Measurements from ENCODE around the gene ZC3H4. TPM values are rescaled to one million over a fixed set of nuclear protein-coding genes. Genes with fewer than 3 reads are reported as not detected.
A peak's percentile ranks its signal among the peaks of the same experiment; 100 is the strongest.
"Not testable (repeated sequence)": the region's sequence is repeated elsewhere in the genome, so short reads cannot be mapped to it uniquely, and the experiment has no call there.

Gene ZC3H4
- polyA plus RNA-seq, 1 donor: 27.4 TPM

DNA sequence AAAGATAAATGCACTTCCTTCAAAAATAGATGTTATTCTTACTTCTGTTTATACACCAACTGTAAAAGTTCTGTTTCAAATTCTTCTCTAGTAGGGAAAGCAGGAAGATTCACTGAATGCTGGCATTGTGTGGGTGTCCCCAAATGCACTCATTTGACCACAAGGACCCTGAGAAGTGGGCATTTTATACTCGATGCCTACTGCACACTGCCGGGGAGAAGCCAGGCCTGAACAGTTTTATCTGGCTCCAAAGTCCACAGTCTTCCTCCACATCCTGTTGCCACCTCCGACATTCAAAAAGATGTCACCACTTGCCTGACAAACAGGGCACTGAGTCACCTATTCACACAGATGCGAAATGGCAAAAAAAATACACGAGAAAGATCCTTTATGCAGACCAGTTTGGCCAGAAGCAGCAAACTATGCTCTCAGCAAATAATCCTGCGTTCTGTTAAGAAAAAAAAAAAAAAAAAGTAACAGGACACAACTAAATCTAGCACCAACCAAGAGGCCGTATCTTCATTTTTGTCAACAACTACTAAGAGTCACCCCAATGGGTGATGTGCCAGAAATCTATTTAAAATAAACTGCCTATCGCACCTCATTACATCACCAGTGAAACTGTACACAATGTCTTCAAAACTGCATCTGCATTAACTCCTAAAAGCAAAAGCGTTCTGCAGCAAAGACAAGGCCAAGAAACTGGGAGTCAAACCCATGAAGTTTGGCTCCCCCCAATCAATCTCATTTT, 6.2 kb downstream of the ZC3H4 start:
- DNase-seq: peak; percentile 53 to 79

DNA sequence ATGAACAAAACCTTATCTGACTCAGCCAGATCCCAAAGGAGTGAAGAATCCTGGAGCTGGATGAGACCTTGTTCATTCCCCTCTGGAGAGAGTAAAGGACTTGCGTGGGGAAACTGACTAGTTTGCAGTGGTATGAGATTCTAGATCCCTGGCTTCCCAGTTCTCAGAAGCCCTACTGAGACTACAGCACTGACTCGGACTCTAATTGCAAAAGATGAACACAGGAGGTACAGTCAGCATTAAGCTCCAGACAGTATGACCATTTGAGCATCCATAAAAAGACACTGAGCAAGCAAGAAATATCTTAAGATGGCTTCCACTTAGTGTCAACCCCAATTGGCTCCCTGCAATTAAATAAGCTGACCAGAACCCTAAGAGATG, 6.8 kb downstream of the ZC3H4 start:
- no CpG with 5 or more reads among the region's 2 CpGs for WGBS (ENCODE audit: insufficient coverage, low lambda C conversion rate)
- Histone ChIP-seq H3K27ac (ENCODE audit: low read length) (peak overlapping the region; percentile 96), H3K4me1 (ENCODE audit: control insufficient read depth, insufficient read depth, low read length) (peaks cover 41% of the 10 kb centered on the region)

More for the DNA sequence above, 6.2 kb downstream of the ZC3H4 start:
- Histone ChIP-seq H3K36me3 (ENCODE audit: control insufficient read depth, insufficient read depth, low read length) (peaks cover 10% of the 10 kb centered on the region), H3K4me3 (ENCODE audit: low read length) (no peak overlapping the region), H3K27me3 (ENCODE audit: control insufficient read depth, insufficient read depth, low read length) (no peaks in the 10 kb centered on the region), H3K4me1 (ENCODE audit: control insufficient read depth, insufficient read depth, low read length) (peaks cover 41% of the 10 kb centered on the region), H3K9me3 (ENCODE audit: control insufficient read depth, low read depth, low read length) (peaks cover 3% of the 10 kb centered on the region), H3K27ac (ENCODE audit: low read length) (peak overlapping the region; percentile 96)
- 17% methylated on average over 1 of the region's 9 CpGs for WGBS (ENCODE audit: insufficient coverage, low lambda C conversion rate)

DNA sequence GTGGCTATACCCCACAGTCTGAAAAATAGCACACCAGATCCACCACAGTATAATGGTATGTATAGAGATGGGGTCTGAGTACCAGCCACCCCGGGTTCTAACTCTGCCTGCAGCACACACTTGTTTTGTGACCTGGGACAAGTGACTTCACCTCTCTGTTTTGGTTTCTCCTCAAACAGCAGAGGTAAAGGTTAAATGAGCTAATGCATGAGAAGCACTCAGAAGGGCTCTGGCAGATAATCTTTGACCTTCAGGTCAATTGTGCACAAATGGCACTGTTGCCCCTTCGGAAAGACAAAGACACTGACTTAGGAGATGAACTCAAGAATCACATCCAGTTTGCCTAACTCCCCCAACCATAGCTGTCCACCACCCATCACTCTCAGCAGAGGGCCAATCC, 7.7 kb downstream of the ZC3H4 start:
- DNase-seq: no peak
- Histone ChIP-seq H3K9me3 (ENCODE audit: control insufficient read depth, low read depth, low read length) (no peaks in the 10 kb centered on the region), H3K27me3 (ENCODE audit: control insufficient read depth, insufficient read depth, low read length) (no peaks in the 10 kb centered on the region), H3K4me3 (ENCODE audit: low read length) (no peak overlapping the region), H3K27ac (ENCODE audit: low read length) (peak overlapping the region; percentile 96), H3K4me1 (ENCODE audit: control insufficient read depth, insufficient read depth, low read length) (peaks cover 41% of the 10 kb centered on the region), H3K36me3 (ENCODE audit: control insufficient read depth, insufficient read depth, low read length) (peaks cover 10% of the 10 kb centered on the region)
- no CpG with 5 or more reads among the region's 2 CpGs for WGBS (ENCODE audit: insufficient coverage, low lambda C conversion rate)

More for the DNA sequence above, 6.8 kb downstream of the ZC3H4 start:
- H3K9me3 ChIP-seq (ENCODE audit: control insufficient read depth, low read depth, low read length): no peaks in the 10 kb centered on the region
- no peak overlapping the region for H3K4me3 ChIP-seq (ENCODE audit: low read length)
- DNase-seq: no peak
- peaks cover 10% of the 10 kb centered on the region for H3K36me3 ChIP-seq (ENCODE audit: control insufficient read depth, insufficient read depth, low read length)
- no peaks in the 10 kb centered on the region for H3K27me3 ChIP-seq (ENCODE audit: control insufficient read depth, insufficient read depth, low read length)

DNA sequence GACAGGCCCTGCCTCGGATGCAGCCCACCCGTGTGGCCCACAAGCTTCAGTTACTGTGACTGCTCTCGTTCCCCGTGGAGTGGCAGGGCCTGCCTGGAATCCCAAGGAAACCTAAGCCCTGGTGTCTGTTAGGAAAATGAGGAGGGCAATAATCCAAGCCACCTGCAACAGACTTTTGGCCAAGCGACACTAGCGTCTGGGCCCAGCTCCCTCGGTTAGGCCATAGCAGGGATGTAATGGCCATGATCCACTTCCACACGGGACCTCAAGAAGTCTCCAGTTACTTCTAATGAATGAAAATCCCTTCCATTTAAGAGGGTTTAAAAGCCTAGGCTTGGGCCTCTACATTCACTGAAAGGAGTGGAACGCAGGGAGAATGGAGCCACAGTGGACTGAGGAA, 8.9 kb downstream of the ZC3H4 start:
- Histone ChIP-seq H3K27ac (ENCODE audit: low read length) (no peak overlapping the region), H3K27me3 (ENCODE audit: control insufficient read depth, insufficient read depth, low read length) (no peaks in the 10 kb centered on the region), H3K36me3 (ENCODE audit: control insufficient read depth, insufficient read depth, low read length) (peaks cover 10% of the 10 kb centered on the region), H3K9me3 (ENCODE audit: control insufficient read depth, low read depth, low read length) (no peaks in the 10 kb centered on the region), H3K4me3 (ENCODE audit: low read length) (no peak overlapping the region), H3K4me1 (ENCODE audit: control insufficient read depth, insufficient read depth, low read length) (peaks cover 45% of the 10 kb centered on the region)
- 89% methylated on average over 3 of the region's 9 CpGs for WGBS (ENCODE audit: insufficient coverage, low lambda C conversion rate)
- DNase-seq: no peak

DNA sequence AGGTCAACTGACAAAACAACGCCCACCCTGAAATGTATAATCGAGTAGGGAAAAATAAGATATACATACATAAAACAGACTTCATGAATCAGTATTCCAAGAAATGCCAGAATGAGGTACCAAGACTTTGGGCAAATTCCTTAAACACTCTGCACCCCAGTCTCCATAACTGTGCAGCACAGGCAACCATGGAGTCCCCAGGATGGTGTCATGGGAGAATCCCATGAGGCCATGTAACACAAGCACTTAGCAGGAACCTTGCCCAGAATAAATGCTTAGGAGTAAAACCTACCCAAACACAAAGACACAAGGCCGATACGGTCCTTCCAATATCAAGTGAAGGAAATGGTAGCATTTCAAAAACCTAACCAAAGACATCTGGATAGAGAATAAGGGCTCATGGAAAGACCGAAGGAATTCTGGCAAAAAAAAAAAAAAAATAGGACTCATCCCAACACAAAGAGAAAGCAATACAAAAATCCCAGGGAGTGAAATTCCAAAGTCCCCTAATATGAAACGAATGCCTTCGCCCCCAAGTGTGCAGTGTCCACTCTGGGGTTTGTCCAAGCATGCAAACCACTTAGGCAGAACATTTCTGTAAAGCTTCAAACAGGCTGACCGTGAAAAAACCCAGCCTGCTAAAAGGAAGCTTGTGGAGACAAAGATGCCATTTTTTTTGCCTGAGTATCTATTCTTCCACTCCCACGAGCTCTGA, 11.1 kb downstream of the ZC3H4 start:
- H3K27me3 ChIP-seq (ENCODE audit: control insufficient read depth, insufficient read depth, low read length): no peaks in the 10 kb centered on the region
- peaks cover 48% of the 10 kb centered on the region for H3K4me1 ChIP-seq (ENCODE audit: control insufficient read depth, insufficient read depth, low read length)
- H3K9me3 ChIP-seq (ENCODE audit: control insufficient read depth, low read depth, low read length): no peaks in the 10 kb centered on the region
- peaks cover 10% of the 10 kb centered on the region for H3K36me3 ChIP-seq (ENCODE audit: control insufficient read depth, insufficient read depth, low read length)
- 100% methylated on average over 1 of the region's 9 CpGs for WGBS (ENCODE audit: insufficient coverage, low lambda C conversion rate)
- H3K27ac ChIP-seq (ENCODE audit: low read length): no peak overlapping the region
- H3K4me3 ChIP-seq (ENCODE audit: low read length): no peak overlapping the region
- no peak for DNase-seq

DNA sequence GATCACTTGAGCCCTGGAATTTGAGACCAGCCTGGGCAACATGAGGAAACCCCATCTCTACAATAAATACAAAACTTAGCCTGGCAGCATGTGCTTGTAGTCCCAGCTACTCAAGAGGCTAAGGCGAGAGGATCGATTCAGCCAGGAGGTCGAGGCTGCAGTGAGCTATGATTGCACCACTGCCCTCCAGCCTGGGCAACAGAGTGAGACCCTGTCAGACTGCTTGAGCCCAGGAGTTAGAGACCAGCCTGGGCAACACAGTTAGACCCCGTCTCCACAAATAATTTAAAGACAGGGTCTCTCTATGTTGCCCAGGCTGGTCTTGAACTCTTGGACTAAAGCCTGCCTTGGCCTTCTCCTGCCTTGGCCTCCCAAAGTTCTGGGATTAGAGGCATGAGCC, 12.5 kb downstream of the ZC3H4 start:
- WGBS (ENCODE audit: insufficient coverage, low lambda C conversion rate): no CpG with 5 or more reads among the region's 4 CpGs
- not testable (repeated sequence) for H3K27me3 ChIP-seq (ENCODE audit: control insufficient read depth, insufficient read depth, low read length); H3K27ac ChIP-seq (ENCODE audit: low read length); DNase-seq; H3K4me3 ChIP-seq (ENCODE audit: low read length); H3K9me3 ChIP-seq (ENCODE audit: control insufficient read depth, low read depth, low read length)
- Histone ChIP-seq H3K36me3 (ENCODE audit: control insufficient read depth, insufficient read depth, low read length) (peaks cover 10% of the 10 kb centered on the region), H3K4me1 (ENCODE audit: control insufficient read depth, insufficient read depth, low read length) (peaks cover 47% of the 10 kb centered on the region)

DNA sequence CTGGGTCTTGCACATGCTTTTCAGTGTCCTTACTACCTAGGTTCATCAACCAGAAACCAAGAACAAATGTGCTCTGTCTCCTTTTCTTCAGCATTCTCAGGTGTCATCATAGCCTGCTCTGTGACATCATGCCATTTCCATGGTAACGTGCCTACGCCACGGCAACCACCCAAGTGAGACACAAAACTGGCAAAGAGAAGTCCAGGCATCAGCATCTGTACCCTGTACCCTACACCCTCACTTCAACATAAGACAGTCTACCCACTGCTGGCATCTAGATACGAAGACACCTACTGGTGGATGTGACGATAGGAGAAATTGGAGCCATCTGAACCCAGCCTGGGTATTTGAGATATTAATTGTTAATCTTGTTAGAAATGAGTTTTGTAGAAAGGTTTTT, 13.3 kb downstream of the ZC3H4 start:
- Histone ChIP-seq H3K4me3 (ENCODE audit: low read length) (no peak overlapping the region), H3K36me3 (ENCODE audit: control insufficient read depth, insufficient read depth, low read length) (peaks cover 6% of the 10 kb centered on the region), H3K27me3 (ENCODE audit: control insufficient read depth, insufficient read depth, low read length) (no peaks in the 10 kb centered on the region), H3K9me3 (ENCODE audit: control insufficient read depth, low read depth, low read length) (no peaks in the 10 kb centered on the region), H3K27ac (ENCODE audit: low read length) (peak overlapping the region; percentile 97), H3K4me1 (ENCODE audit: control insufficient read depth, insufficient read depth, low read length) (peaks cover 49% of the 10 kb centered on the region)
- peak in 1 of 2 donors; percentile 56 for DNase-seq
- no CpG with 5 or more reads among the region's 5 CpGs for WGBS (ENCODE audit: insufficient coverage, low lambda C conversion rate)

DNA sequence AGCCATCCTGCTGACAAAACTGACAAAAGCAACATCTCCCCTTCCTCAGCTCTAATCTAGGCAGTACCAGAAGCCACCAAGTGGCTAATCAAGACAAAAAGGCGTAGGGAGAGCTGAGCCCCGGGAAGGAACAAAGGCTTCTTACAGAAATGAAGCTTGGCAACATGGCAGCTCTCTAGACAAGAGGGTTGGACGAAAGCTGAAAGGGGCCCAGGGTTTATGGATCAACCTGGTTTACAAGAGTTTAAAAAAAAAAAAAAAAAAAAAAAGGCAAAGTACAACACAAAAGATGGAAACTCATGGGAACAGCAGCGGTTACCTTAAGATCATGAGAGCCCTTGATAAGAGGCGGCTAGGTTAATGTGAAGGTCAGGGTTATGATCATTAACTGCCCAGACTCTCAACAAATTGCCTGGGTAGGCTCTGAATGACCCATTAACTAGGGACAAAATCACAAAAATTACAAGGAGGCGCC, 14.0 kb downstream of the ZC3H4 start:
- Histone ChIP-seq H3K27ac (ENCODE audit: low read length) (peak overlapping the region; percentile 97), H3K4me3 (ENCODE audit: low read length) (no peak overlapping the region), H3K27me3 (ENCODE audit: control insufficient read depth, insufficient read depth, low read length) (no peaks in the 10 kb centered on the region), H3K36me3 (ENCODE audit: control insufficient read depth, insufficient read depth, low read length) (peaks cover 2% of the 10 kb centered on the region), H3K4me1 (ENCODE audit: control insufficient read depth, insufficient read depth, low read length) (peaks cover 56% of the 10 kb centered on the region), H3K9me3 (ENCODE audit: control insufficient read depth, low read depth, low read length) (no peaks in the 10 kb centered on the region)
- 17% methylated on average over 1 of the region's 6 CpGs for WGBS (ENCODE audit: insufficient coverage, low lambda C conversion rate)
- DNase-seq: peak; percentile 40 to 76

DNA sequence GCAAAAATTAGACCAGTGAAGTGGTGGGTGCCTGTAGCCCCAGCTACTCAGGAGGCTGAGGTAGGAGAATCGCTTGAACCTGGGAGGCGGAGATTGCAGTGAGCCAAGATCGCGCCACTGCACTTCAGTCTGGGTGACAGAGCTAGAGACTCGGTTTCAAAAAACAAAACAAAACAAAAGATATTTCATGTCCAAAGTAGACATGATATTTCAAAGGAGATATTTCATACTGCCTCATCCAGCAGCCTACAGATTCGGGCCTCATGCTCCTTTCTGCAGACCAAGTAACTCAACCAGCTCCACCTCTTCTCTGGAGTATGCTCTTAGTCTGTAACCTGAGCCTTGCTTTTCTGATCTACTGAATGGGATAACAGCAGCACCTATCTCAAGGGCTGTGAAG, 15.0 kb downstream of the ZC3H4 start:
- no peak for DNase-seq
- H3K27ac ChIP-seq (ENCODE audit: low read length): peak overlapping the region; percentile 97
- WGBS (ENCODE audit: insufficient coverage, low lambda C conversion rate): no CpG with 5 or more reads among the region's 6 CpGs
- H3K36me3 ChIP-seq (ENCODE audit: control insufficient read depth, insufficient read depth, low read length): peaks cover 8% of the 10 kb centered on the region
- H3K27me3 ChIP-seq (ENCODE audit: control insufficient read depth, insufficient read depth, low read length): no peaks in the 10 kb centered on the region
- H3K9me3 ChIP-seq (ENCODE audit: control insufficient read depth, low read depth, low read length): no peaks in the 10 kb centered on the region
- H3K4me1 ChIP-seq (ENCODE audit: control insufficient read depth, insufficient read depth, low read length): peaks cover 66% of the 10 kb centered on the region
- no peak overlapping the region for H3K4me3 ChIP-seq (ENCODE audit: low read length)

DNA sequence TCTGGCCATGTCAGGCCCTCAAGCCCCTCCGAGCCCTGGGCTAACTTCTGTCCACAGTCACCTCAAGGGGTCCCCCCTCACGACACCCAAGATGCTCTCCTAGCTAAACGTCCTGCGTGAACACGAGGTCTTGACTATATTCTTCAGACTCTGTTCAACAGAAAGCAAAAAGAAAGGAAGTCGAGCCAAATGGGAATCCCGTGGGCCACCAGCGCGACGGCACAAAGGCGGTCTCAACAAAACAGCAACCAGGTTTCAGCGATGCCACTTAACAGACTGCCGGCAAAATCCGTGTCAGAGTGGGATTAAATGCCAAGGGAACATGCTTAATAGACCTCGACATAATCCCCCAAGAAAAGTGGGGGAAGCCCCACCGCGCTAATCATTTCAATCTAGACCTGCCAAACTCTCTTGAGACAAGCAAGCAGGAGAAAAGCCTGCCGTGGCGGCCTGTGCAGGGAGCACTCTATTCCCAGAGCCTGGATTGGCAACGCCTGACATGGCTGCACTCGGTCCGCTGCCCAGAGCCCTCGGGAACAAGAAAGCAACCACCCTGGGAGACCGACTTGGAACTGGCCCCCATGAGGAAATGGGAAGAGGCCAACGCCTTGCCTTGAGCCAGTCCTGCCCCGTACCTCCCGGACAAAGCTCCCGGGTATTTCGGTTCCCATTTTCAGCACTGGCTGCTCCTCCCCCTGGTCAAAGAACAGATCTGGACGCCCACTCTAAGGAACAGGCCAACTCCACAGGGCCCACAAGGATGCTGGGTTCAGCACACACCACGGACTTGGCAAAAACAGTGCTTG, 16.0 kb downstream of the ZC3H4 start:
- Histone ChIP-seq H3K9me3 (ENCODE audit: control insufficient read depth, low read depth, low read length) (no peaks in the 10 kb centered on the region), H3K27me3 (ENCODE audit: control insufficient read depth, insufficient read depth, low read length) (no peaks in the 10 kb centered on the region), H3K4me1 (ENCODE audit: control insufficient read depth, insufficient read depth, low read length) (peaks cover 71% of the 10 kb centered on the region), H3K27ac (ENCODE audit: low read length) (peak overlapping the region; percentile 97), H3K36me3 (ENCODE audit: control insufficient read depth, insufficient read depth, low read length) (peaks cover 13% of the 10 kb centered on the region), H3K4me3 (ENCODE audit: low read length) (no peak overlapping the region)
- no CpG with 5 or more reads among the region's 31 CpGs for WGBS (ENCODE audit: insufficient coverage, low lambda C conversion rate)
- DNase-seq: no peak
